GM12874 (cell line): Measurements from ENCODE around the gene FAM20C.

Source experiments
- TF ChIP-seq, protein P1 (sequence below): IDR thresholded peaks from 2 replicates; pipeline ENCODE4 v1.5.1; 2011; ENCODE audit warnings: low read depth, mild to moderate bottlenecking, control low read depth, low read length, moderate library complexity; ENCODE audit not compliant: insufficient read depth

FAM20C gene

DNA sequence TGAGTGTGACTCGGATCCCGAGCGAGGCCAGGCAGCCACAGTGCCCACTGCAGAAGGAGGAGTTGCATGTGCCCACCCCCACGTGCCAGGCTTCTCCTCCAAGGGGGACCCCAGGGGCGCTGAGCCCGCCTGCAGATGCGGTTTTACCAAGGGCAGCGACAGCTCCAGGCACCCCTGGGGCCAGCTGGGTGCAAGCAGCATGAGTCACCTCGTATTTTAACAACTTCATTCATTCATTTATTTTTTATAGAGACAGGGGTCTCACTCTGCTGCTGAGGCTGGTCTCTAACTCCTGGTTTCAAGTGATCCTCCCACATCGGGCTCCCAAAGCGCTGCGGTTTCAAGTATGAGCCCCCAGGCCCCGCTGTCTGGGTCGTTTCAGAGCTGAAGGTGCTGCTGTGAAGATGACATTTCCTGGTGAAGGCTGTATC lies 96.3 kb downstream of the FAM20C start:
- TF ChIP-seq, protein P1, sequence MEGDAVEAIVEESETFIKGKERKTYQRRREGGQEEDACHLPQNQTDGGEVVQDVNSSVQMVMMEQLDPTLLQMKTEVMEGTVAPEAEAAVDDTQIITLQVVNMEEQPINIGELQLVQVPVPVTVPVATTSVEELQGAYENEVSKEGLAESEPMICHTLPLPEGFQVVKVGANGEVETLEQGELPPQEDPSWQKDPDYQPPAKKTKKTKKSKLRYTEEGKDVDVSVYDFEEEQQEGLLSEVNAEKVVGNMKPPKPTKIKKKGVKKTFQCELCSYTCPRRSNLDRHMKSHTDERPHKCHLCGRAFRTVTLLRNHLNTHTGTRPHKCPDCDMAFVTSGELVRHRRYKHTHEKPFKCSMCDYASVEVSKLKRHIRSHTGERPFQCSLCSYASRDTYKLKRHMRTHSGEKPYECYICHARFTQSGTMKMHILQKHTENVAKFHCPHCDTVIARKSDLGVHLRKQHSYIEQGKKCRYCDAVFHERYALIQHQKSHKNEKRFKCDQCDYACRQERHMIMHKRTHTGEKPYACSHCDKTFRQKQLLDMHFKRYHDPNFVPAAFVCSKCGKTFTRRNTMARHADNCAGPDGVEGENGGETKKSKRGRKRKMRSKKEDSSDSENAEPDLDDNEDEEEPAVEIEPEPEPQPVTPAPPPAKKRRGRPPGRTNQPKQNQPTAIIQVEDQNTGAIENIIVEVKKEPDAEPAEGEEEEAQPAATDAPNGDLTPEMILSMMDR = no peak

DNA sequence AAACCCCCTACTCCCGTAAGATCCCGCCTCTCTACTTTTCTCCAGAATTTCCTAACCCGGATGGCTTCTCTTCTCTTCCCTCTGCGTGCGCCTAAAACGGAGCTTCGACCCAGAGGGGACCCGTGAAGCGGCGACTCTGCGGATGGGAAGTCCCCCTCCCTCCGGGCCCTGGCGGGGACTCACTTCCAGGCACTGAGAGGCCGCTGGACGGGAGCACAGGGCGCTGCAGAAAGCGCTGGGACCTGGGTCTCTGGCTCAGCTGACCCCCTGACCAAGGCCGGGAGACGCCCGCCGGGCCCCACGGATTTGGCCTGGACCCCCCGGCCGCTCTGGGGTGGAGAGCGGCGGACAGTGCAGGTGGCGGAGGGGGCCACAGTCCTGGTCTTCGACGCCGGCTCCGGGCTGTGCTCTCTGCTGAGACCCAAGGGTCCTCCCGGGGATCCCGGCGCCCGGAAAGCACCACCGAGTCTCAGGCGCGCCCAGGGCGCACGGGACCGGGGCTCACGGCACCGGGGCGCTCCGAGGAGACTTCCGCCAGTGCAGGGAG lies 96.9 kb downstream of the FAM20C start:
- TF ChIP-seq, protein P1 = no peak

DNA sequence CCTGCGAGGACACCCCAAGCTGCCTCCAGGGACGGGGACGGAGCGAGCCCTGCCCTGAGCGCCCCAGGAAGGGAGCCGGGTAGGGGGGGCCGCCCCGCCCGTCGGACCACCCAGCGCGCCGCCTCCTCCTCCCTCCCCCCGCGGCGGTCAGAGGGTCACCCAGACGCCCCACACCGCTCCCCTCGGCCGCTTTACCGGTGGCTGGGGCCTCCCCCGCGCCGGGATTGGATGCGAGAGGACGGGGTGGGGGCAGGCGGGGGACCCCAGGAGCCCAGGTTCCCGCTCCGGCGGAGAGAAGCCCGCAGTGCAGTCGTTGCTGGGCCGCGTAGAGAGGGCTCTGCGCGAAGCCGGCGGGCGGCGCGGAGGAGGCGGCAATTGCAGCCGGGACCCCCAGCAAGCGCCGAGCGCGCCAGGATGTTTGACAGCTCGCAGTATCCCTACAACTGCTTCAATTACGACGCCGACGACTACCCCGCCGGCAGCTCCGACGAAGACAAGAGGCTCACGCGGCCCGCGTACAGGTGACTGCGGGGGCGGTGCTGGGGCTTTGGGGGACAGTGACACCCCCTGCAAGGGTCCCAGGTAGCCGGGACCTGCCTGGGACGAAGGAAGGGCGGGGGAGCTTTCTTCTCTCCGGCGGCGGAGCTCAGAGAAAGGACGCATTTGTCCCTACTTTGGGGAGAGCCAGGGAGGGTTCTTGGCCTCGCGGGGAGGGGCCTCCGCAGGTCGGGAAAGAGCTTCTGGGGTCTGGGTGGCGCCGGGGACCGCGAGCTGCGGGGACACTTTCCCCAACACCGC lies 97.6 kb downstream of the FAM20C start, which contains the start of gene FOXL3:
Gene FOXL3 (plus strand): TSS at position 415 of the 798 bp plus-strand sequence. CDS start 0 bp downstream, at position 415.
- TF ChIP-seq, protein P1 = no peak

DNA sequence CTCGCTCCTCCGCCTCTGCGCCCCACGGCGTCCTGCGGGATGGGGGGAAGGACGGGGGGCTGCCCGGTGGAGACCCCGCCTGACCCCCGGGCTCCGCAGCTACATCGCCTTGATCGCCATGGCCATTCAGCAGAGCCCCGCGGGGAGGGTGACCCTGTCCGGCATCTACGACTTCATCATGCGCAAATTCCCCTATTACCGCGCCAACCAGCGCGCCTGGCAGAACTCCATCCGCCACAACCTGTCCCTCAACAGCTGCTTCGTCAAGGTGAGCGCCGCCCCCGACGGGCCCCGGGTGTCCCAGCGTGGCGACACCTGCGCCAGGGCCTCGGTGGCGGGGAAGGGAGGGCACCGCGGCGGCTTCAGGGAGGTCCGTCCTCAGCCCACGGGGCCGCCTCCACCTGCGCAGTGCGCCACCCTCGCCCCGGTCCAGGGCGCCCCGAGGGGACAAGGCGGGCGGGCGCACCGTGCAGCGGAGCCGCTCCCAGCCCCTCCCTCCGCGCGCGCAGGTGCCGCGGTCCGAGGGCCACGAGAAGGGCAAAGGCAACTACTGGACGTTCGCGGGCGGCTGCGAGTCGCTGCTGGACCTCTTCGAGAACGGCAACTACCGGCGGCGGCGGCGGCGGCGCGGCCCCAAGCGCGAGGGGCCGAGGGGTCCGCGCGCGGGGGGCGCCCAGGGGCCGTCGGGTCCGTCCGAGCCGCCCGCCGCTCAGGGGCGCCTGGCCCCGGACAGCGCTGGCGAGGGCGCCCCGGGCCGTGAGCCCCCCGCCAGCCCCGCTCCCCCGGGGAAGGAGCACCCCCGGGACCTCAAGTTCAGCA lies 98.4 kb downstream of the FAM20C start:
- TF ChIP-seq, protein P1 = no peak

DNA sequence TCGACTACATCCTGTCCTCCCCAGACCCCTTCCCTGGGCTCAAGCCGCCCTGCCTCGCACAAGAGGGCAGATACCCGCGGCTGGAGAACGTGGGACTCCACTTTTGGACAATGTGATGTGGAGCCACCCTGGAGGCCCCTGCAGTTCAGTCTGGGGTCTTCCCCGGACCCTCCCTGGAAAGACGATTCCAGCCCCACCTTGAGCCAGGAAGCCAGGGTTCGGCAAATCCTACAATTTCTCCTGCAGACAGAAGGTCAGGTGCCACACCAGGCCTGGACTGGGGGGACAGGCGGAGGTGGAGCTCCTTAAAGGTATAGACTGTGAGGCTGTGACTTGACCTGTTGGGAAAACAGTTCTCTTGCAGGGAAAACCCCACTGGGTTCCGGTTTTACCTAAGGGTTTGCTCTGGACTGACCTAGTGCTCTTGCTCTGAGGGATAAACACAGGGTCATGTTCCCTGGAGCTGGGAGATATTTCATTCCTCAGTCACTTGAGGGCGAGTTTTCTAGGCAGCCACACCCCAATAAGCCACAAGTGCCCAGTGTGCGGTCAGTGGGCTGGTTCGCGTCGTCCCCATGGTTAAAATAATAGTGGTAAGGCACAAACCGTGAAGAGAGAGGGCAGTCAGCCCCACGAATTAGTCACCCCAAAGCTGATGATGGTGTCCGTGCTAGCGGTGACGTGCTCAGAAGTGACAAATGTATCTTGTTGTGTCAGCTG lies 99.2 kb downstream of the FAM20C start:
- TF ChIP-seq, protein P1 = no peak

DNA sequence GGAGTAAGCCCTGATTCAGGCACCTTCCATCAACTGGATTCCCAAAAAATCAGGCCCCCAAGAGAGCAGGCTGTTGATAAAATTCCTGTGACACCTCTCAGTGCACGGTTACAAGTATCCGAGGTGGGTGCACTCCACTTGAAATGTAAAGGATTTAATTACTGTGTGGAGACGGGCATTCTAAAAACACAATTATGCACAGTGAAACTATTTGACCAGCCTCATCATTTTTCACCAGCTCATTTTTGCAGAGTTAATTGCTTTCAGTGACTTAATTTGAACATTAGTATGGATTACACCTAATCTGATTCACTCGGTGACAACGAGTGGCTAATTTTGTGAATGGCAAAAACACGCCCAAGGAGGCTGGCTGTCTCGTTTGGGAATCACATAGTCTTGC lies 99.9 kb downstream of the FAM20C start:
- TF ChIP-seq, protein P1 = no peak

DNA sequence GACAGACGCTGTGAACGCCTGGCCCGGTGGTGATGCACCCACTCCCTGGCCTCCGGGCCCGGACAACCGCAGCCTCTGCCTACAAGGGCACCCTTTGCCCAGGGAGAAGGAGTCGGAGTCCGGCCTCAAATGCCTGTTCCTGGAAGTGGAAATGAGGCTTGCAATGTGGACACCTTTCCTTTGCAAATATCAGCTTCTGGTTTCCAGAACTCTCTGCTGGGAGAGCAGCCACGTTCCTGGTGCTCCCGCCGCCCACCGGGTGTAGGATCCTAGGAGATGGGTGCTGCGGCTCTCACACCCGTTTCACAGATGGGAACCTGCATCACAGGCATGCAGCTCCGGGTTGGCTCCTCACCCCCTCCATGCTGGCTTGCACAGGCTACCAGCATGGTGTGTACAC lies 100.5 kb downstream of the FAM20C start:
- TF ChIP-seq, protein P1 = no peak
